ENCODE measurements around the gene KCNG4.

- TF ChIP-seq EZH2 (IDR thresholded peaks at IDR 0.05) (no peak), POLR2AphosphoS5 (IDR thresholded peaks at IDR 0.05; ENCODE audit: borderline replicate concordance, low read depth, low read length) (no peak)
Observed at GRCh38 chr16:84239909-84240308, at the start of gene KCNG4.
